ENCODE measurements around the gene NKD1. TPM values are rescaled to one million over a fixed set of nuclear protein-coding genes. Genes with fewer than 3 reads are reported as not detected.

NKD1 gene
- polyA plus RNA-seq, 1 experiment: 0.11 TPM

GRCh38 chr16:50673496-50674275 lies 125.5 kb downstream of the NKD1 start:
- no peaks in the 10 kb centered on the region; the same call in none of the 2 replicates for H3K27me3 ChIP-seq (ENCODE audit: control insufficient read depth, insufficient read depth, low read length)
- no peaks in the 10 kb centered on the region for H3K36me3 ChIP-seq (ENCODE audit: control insufficient read depth, insufficient read depth, low read length)
- no peak for DNase-seq (ENCODE audit: low read depth)
- ChIA-PET POLR2A (no interaction called here), CTCF (interaction anchor here (0.7 to 9.8 kb wide), 3 partner anchors 7 to 762 kb away, joined by 5 to 105 read pairs (median 16); no protein-coding TSS in a partner anchor)
- no peak overlapping the region for H3K4me3 ChIP-seq (ENCODE audit: low read depth, low read length)
- TF ChIP-seq CTCF (IDR thresholded peaks at IDR 0.05; ENCODE audit: insufficient read depth, low read depth, low read length): no peak

- POLR2A ChIA-PET: no interaction called here
- Histone ChIP-seq H3K4me3 (ENCODE audit: low read depth, low read length) (no peak overlapping the region), H3K27me3 (ENCODE audit: control insufficient read depth, insufficient read depth, low read length) (no peaks in the 10 kb centered on the region; the same call in none of the 2 replicates), H3K36me3 (ENCODE audit: control insufficient read depth, insufficient read depth, low read length) (no peaks in the 10 kb centered on the region)
- no peak for DNase-seq (ENCODE audit: low read depth)
- TF ChIP-seq CTCF (IDR thresholded peaks at IDR 0.05; ENCODE audit: insufficient read depth, low read depth, low read length): no peak
- CTCF ChIA-PET: interaction anchor here (1.9 to 9.8 kb wide), 2 partner anchors 9 to 132 kb away, joined by 5 to 105 read pairs; no protein-coding TSS in a partner anchor
Measured at GRCh38 chr16:50674831-50675230, 126.6 kb downstream of the NKD1 start.

GRCh38 chr16:50675686-50676610 lies 127.8 kb downstream of the NKD1 start:
- TF ChIP-seq CTCF (IDR thresholded peaks at IDR 0.05; ENCODE audit: insufficient read depth, low read depth, low read length): no peak
- CTCF ChIA-PET: interaction anchor here (1.9 to 9.8 kb wide), 2 partner anchors 10 to 130 kb away, joined by 5 to 105 read pairs; no protein-coding TSS in a partner anchor
- no peak for DNase-seq (ENCODE audit: low read depth)
- POLR2A ChIA-PET: no interaction called here
- no peak overlapping the region for H3K4me3 ChIP-seq (ENCODE audit: low read depth, low read length)
- no peaks in the 10 kb centered on the region; the same call in none of the 2 replicates for H3K27me3 ChIP-seq (ENCODE audit: control insufficient read depth, insufficient read depth, low read length)
- H3K36me3 ChIP-seq (ENCODE audit: control insufficient read depth, insufficient read depth, low read length): no peaks in the 10 kb centered on the region

- TF ChIP-seq CTCF (IDR thresholded peaks at IDR 0.05; ENCODE audit: insufficient read depth, low read depth, low read length): no peak
- CTCF ChIA-PET: interaction anchor here (0.9 to 9.8 kb wide), 3 partner anchors 10 to 130 kb away, joined by 3 to 105 read pairs (median 5); no protein-coding TSS in a partner anchor
- no peak overlapping the region for H3K4me3 ChIP-seq (ENCODE audit: low read depth, low read length)
- no peaks in the 10 kb centered on the region; the same call in none of the 2 replicates for H3K27me3 ChIP-seq (ENCODE audit: control insufficient read depth, insufficient read depth, low read length)
- H3K36me3 ChIP-seq (ENCODE audit: control insufficient read depth, insufficient read depth, low read length): no peaks in the 10 kb centered on the region
- POLR2A ChIA-PET: no interaction called here
- no peak for DNase-seq (ENCODE audit: low read depth)
Measured at GRCh38 chr16:50676684-50677225, 128.6 kb downstream of the NKD1 start.

Measured in BJ (cell line).